Kidney epithelial cell (primary cell): ENCODE results near the gene AKR1E2. TPM values are rescaled to one million over a fixed set of nuclear protein-coding genes. Genes with fewer than 3 reads are reported as not detected.

Source experiments
- DNase-seq: peaks from one replicate; pipeline ENCODE4 v3.0.0-alpha.2; 2010; ENCODE audit warnings: low read depth
- H3K27me3 ChIP-seq: 2 replicates; pipeline ENCODE4 v1.6.0; 2011; ENCODE audit warnings: low read length; ENCODE audit not compliant: control insufficient read depth, insufficient read depth
- H3K36me3 ChIP-seq: 2 replicates; pipeline ENCODE4 v1.5.1; 2011; ENCODE audit warnings: low read length; ENCODE audit not compliant: control insufficient read depth, insufficient read depth
- H3K4me3 ChIP-seq: 2 replicates; pipeline ENCODE4 v1.5.1; 2011; ENCODE audit warnings: low read depth, mild to moderate bottlenecking, control low read depth, low read length
- total RNA-seq: library from RNA; depleted of rRNA; stranded (reverse); fragments of >200 nt; gene quantifications from 2 replicates; pipeline ENCODE4 v1.2.3, GENCODE V29; 2015
- TF ChIP-seq, protein P1 (sequence below): IDR thresholded peaks from 2 replicates; pipeline ENCODE4 v1.5.1; 2011; ENCODE audit warnings: mild to moderate bottlenecking, moderate library complexity, low read length, control low read depth, inconsistent platforms; ENCODE audit not compliant: insufficient read depth, poor library complexity, severe bottlenecking

Gene AKR1E2
- total RNA-seq, 1 donor from 2014 or later = 5.6 TPM

DNA sequence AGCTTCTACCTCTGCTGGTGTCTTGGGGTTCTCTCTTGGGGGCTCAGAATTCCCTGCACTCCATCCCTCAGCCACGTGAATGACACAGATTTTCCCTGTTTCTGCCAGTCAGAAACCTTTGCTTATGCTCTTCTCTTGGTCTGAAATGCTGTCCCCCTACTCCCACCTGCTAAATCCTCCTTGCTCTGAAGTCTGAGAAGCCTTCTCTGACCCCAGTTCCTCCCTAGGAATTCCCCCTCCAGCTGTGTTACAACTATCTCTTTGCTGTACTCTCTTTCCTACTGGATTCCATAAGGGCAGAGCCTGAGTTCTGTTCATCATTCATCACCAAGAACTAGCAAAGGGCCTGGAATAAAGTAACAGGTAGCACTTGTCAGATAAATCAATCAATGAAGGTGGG is 33.6 kb upstream of the AKR1E2 start:
- Histone ChIP-seq H3K27me3 (no peaks in the 10 kb centered on the region), H3K36me3 (no peaks in the 10 kb centered on the region), H3K4me3 (no peak overlapping the region)
- no peak for DNase-seq
- TF ChIP-seq, protein P1, sequence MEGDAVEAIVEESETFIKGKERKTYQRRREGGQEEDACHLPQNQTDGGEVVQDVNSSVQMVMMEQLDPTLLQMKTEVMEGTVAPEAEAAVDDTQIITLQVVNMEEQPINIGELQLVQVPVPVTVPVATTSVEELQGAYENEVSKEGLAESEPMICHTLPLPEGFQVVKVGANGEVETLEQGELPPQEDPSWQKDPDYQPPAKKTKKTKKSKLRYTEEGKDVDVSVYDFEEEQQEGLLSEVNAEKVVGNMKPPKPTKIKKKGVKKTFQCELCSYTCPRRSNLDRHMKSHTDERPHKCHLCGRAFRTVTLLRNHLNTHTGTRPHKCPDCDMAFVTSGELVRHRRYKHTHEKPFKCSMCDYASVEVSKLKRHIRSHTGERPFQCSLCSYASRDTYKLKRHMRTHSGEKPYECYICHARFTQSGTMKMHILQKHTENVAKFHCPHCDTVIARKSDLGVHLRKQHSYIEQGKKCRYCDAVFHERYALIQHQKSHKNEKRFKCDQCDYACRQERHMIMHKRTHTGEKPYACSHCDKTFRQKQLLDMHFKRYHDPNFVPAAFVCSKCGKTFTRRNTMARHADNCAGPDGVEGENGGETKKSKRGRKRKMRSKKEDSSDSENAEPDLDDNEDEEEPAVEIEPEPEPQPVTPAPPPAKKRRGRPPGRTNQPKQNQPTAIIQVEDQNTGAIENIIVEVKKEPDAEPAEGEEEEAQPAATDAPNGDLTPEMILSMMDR = no peak

DNA sequence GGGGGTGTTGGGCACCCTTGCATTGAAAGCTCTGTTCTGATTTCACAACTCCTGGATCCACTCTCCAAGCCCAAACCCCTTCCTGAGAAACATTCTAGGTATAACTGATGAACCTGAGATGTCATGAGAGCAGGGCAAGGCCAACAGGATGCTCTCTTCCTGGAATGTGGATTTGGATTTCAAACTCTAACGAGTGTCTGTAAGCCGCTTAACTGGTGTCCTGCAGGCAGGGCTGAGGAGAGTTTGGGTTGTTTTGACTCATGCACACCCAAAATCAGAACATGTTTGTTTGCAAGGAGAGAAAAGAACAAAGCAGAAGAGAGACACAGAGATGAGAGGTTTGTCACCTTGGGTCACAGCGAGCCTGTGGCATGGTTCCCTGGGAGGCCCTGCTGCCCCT is 24.6 kb upstream of the AKR1E2 start:
- H3K4me3 ChIP-seq = no peak overlapping the region
- H3K36me3 ChIP-seq = no peaks in the 10 kb centered on the region
- TF ChIP-seq, protein P1 = no peak
- no peaks in the 10 kb centered on the region for H3K27me3 ChIP-seq
- DNase-seq = no peak

DNA sequence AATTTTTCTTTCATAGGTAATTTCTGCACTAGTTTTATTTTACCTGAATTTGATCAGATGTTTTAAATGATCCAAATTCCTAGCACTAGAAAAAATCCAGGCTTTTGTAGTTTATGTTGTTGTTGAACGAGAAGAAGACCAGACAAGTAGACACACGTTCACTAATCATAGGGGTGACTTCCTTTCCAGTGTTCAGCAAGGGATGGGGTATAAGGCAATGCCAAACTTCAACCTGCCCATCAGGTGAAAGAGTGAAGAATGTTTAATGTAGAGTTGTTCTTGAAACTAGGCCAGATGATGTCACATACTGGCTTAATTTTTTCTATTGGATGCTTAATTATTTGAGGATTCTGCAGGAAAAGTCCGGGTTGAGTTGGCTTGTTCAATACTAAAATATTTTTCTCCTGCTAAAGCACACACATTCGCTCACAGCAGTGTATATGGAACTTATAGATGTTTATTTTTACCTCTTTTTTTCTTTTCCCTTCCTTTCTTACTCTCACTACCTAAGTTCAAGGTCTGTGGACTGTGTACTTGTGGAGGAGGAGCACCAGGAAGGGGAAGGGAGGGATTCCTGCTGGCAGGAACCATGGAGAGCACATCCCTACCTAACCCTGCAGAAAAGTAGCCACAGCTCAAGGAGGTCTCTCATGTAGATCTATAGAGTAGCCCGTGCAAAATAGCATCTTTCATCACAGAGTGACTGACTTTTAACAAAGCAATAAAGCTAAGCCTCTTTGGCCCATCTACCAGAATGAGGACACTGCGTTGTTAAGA is 23.1 kb upstream of the AKR1E2 start:
- Histone ChIP-seq H3K27me3 (no peaks in the 10 kb centered on the region), H3K4me3 (no peak overlapping the region), H3K36me3 (no peaks in the 10 kb centered on the region)
- TF ChIP-seq, protein P1 = no peak
- no peak for DNase-seq

DNA sequence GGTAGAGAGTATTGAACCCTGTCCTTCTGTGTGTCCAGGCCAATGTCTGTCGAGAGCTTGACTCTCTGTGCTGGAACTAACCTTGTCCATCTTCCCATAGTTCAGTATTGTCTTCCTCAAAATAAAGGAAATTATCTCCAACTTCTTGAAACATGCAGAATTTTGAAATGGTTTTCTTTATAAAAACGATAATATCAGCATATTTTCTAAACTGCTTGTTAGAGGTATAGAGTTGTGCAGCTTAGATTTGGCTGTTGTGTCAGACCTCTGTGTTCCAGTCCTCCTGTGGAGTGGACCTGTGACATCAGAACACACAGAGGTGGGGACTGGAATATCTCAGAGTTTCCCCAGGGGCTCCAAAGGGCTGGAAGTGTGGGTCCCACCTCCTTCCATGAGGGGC is 22.2 kb upstream of the AKR1E2 start:
- DNase-seq = no peak
- no peaks in the 10 kb centered on the region for H3K27me3 ChIP-seq
- TF ChIP-seq, protein P1 = no peak

DNA sequence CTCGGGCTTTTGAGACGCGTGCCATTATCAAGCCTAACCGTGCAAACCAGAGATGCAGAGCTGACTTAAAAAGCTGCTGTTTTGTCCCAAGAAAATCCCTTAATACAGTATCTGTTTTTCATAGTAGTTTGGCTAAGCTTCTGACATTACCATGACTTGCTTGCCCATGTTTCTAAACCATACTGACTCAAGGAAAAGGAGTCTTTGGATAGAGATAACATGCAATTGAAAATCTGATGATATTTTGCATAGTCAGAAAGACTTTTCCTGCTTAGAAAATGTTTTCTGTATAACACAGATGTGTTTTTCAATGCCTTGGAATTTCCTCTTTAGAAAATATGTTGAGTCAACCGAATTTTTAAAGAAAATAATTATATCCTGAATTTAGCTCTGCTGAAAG is 21.5 kb upstream of the AKR1E2 start:
- no peaks in the 10 kb centered on the region for H3K27me3 ChIP-seq
- TF ChIP-seq, protein P1 = no peak

More for the DNA sequence above, 22.2 kb upstream of the AKR1E2 start:
- no peaks in the 10 kb centered on the region for H3K36me3 ChIP-seq
- no peak overlapping the region for H3K4me3 ChIP-seq

DNA sequence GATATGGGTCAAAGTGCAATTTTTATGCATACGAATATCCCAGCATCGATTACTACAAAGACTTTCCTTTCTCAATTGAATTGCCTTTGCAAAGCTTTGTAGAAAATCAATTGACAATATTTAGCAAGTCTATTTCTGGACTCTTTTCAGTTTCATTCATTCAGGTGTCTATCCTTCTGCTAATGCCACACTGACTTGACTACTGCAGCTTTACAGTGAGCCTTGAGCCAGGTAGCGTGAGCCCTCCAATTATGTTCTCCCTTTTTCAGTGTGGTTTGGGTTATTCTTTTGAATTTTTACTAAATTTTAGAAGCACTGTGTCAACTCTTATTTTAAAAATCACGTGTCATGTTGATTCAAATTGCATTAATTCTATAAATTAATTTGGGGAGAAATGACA is 19.5 kb upstream of the AKR1E2 start:
- DNase-seq = no peak
- Histone ChIP-seq H3K4me3 (no peak overlapping the region), H3K27me3 (no peaks in the 10 kb centered on the region), H3K36me3 (no peaks in the 10 kb centered on the region)
- TF ChIP-seq, protein P1 = no peak

More for the DNA sequence above, 21.5 kb upstream of the AKR1E2 start:
- H3K4me3 ChIP-seq = no peak overlapping the region
- DNase-seq = no peak
- H3K36me3 ChIP-seq = no peaks in the 10 kb centered on the region
